GM21786 (cell line): Measurements from ENCODE around the gene TLK1.

Source experiments
- ATAC-seq: cut with Tn5 transposase; IDR thresholded peaks from one replicate; pipeline ENCODE4 v1.9.1; 2021; ENCODE audit not compliant: unreplicated experiment

Gene TLK1

DNA sequence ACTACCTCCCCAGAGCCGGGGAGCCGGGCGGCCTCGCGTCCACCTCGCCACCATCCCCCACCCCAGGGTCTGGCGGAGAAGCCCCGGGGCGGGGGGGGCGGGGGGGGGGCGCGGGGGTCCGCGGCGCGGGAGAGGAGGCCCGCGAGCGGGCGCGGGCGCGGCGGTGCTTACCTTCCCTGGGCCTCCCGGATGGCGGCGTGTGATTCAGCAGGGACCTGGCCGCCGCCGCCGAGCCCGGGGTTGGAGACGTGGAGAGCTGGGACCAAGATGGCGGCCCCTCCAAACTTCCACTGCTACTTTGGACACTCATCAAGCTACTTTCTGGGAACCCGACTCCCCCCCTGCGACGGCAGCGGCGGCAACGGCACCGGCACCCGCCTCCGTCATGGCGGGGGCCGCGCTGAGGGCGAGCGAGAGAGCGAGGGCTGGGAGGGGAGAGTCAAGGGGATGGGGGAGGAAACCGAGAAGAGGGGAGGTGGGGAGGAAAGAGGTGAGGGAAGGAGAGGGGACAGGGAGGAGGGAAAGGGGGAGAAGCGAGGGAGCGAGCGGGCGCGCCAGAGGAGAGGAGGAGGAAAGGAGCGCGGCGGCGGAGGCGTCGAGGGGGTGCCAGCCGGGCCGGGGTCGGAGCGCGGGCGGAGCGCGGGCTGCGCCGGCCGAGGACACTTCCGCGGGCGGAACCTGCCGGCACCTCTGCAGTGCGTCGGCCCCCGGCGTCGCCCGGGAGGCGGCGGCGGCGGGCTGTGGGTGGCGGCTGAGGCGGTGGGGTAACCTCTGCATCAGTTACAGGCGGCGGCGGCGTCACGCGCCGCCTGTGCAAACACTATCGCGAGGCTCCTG is at the start of gene TLK1:
TLK1 (minus strand) TSS at position 775 of the 837 bp plus-strand sequence; CDS start at position 310, 465 bp downstream.
- ATAC-seq: peak; percentile 37

DNA sequence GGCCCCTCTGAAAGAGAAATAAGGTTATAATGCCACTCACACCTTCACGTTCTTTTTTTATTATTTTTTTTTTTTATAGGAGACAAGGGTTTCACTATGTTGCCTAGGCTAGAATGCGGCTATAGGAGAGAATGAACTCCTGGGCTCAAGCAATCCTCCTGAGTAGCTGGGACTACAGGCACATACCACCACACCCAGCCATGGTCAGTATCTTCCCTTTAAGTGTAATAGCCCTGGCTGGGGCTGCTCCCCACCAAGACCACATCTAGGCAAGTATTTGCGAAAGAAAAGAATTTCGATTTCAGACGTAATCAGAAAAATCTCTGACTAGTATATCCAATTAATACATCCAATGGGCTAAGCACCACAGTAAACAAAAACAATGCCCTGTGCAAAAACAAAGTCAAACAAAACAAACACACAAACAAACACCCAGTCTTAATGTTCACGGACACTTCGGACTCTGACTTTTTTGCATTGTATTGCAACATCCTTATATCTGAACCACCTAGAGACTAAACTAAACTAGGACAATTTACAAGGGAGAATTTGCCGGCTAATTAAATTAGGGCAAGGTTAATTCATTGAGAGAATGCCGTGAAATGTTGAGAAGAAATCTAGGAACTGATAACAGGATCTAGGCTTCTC is 49.6 kb upstream of the TLK1 start:
- no peak for ATAC-seq

GRCh38 chr2:171208657-171209056 is 48.0 kb upstream of the TLK1 start:
- no peak for ATAC-seq

- ATAC-seq: no peak
Observed at GRCh38 chr2:171206422-171207115, 45.9 kb upstream of the TLK1 start.

DNA sequence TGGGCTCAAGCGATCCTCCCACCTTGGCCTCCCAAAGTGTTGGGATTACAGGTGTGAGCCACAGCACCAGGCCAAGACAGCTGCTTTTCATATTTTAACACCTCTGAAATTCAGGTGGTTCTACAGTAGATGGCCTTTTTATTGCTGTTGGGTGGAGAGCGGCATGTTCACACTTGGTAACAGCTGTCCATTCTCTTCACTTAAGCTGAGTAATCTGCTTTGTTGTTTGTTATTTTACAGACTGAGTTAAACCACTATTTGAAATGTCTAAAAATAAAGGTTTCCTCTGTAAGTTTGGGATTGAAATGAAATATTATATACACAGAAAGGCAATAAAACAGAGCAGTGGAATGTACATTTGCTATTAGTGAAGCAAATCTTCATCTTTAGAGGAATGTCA is 44.9 kb upstream of the TLK1 start:
- ATAC-seq: no peak

DNA sequence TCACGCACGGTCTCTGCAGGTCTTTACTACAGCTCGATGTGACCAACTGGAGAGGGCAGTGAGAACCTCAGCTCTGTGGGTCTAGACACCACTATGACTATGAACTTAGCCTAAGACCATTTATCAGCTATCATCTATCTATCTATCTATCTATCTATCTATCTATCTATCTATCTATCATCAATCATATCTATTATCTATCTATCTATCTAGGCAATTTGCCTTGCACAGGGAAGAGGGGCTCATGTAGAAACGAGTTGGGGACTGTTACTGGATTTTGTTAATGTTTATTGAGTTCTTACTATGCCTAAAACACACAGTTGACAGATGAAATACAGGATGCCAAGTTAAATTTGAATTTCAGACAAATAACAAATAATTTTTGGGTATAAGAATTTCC is 41.1 kb upstream of the TLK1 start:
- no peak for ATAC-seq

GRCh38 chr2:171201271-171201670 is 40.6 kb upstream of the TLK1 start:
- no peak for ATAC-seq

DNA sequence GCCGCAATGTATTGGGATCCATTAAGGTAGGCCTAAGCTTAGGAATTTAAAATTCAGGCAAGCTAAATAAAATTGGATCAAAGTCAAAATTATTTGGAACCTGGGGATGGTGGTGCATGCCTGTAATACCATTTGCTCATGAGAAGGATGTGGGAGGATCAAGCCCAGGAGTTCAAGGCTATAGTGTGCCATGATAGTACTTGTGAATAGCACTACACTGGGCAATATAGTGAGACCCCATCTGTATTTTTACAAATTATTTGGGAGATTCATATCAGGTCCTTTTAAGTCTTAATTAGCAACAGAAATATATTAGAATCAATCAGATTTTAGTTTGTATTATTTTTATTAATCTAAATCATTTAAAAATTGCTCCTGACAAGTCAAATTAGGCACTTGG is 39.8 kb upstream of the TLK1 start:
- ATAC-seq: no peak

DNA sequence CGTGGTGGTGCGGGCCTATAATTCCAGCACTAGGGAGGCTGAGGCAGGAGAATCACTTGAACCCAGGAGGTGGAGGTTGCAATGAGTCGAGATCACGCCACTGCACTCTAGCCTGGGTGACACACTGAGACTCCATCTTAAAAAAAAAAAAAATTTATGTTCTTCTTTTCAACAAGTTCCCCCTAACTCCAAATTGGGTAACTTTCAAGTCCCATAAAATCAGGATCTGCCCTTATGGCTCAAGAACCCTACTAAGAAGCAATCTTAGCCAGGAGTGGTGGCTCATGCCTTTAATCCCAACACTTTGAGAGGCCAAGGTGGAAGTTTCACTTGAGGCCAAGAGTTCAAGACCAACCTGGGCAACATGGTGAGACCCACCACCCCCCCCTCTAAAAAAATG is 30.3 kb upstream of the TLK1 start:
- no peak for ATAC-seq

- ATAC-seq: no peak
Observed at GRCh38 chr2:171187819-171188218, 27.1 kb upstream of the TLK1 start.

DNA sequence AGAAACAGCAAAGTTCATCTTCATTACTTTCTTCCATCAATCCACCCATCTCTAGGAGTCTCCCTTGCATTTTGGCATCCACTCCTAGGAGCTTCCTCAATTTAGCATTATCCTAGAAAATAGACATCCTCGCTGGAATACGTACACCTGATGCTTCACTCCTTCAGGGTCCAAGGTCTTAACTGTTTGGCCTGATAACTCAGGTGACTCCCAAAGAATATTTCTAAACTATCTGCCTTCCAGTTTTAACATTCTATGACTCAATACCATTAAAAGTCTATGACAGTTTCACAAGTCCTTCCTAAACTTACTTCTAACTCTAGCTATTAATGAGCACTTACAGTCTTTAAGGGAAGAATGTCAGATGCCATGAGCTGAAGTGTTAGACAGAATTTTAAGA is 26.5 kb upstream of the TLK1 start:
- ATAC-seq: no peak

DNA sequence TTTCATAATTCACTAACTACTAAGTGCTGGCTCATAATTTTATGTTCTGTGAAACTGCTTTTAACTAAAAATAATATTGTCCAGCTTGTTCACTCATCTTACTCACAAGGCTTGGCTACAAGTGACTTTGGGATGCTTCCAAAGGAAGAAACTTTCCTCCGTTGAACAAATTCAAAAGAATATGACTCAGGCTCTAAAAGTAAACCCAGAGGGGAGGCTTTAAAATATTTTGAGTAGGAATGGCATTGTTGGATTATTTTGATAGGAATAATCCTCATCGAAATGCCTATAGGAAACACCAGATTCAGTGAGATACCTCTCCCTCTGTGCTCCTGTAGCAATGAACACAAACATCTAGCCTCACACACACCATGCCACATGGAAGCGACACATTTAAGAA is 25.2 kb upstream of the TLK1 start:
- no peak for ATAC-seq

GRCh38 chr2:171185165-171185818 is 24.6 kb upstream of the TLK1 start:
- no peak for ATAC-seq

- ATAC-seq: no peak
Observed at GRCh38 chr2:171181064-171182049, 20.7 kb upstream of the TLK1 start.

DNA sequence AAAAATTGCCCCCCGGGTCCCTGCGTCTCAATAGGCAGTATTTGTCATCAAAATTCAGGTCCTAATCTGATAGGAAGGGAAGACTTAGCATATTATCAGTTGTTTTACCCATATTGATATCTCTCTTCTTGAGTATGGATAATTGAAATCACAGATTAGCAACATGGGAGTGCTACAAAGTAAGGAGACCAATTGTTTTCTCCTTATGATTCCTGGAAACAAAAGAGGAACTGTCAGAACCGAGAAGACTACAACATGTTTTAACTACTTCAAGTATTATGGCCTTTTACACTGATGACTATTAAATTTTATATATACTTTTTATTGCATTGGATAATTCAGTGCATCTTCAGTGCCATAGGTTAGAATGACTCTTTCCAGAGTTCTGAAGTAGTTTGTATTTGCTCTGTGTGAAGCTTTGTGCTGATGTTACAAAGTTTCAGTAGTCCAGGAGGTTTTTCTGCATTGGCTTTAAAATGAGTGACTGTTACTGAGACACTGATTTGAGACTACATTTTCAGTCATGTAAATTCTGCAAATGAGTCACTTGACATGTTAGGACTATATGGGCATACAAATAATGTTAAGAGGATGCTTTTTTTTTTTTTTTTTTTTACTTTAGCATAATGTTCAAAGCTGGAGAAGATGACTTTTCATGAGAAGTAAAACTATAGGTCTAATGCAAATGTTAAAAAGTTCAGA is 19.7 kb upstream of the TLK1 start:
- no peak for ATAC-seq

- ATAC-seq: no peak
Observed at GRCh38 chr2:171178993-171179392, 18.3 kb upstream of the TLK1 start.

- ATAC-seq: no peak
Observed at GRCh38 chr2:171176516-171176915, 15.8 kb upstream of the TLK1 start.

DNA sequence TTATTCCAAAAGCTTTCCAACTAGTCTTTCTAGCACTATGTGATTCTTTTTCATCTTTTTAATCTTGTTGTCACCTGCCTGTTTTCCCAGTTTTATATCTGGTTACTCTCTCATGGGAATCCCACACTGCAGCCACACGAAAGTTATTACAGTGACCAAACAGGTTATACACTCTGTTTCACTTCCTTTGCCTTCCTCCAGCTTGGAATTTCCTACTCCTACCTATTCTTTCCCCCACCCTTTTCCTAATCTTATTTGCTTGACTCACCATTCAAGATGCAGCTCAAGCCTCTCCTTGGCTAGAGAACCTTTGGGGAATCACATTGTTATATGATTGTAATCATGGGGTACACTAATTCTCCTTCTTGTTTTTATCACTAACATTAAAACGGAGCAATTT is 13.4 kb upstream of the TLK1 start:
- no peak for ATAC-seq

DNA sequence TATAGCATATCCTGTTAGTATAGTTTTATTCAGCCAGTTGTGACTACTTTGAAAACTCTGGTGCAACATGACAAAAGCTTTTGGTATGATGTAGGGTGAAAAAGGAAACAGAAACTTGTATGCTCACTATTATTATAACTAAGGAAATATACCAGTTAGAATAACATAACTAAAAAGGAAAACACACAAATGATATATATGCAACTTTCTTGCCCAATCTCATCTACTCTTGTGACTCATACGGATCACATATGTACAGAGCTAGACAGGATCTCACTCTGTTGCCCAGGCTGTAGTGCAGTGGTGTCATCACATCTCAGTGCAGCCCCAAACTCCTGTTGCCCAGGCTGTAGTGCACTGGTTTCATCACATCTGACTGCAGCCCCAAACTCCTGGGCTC is 12.4 kb upstream of the TLK1 start:
- ATAC-seq: no peak

GRCh38 chr2:171171808-171172207 is 11.1 kb upstream of the TLK1 start:
- ATAC-seq: no peak
